GM12864 (cell line): Measurements from ENCODE around the gene VPS26A.
"Not testable (repeated sequence)": the region's sequence is repeated elsewhere in the genome, so short reads cannot be mapped to it uniquely, and the experiment has no call there.

Experiments
- DNase-seq: peaks from one replicate; pipeline ENCODE4 v3.0.0-alpha.2; 2011; ENCODE audit warnings: low read depth
- H3K4me3 ChIP-seq: 2 replicates; pipeline ENCODE4 v1.5.1; 2011; ENCODE audit warnings: mild to moderate bottlenecking, low read depth, low read length, control low read depth
- CTCF ChIP-seq: IDR thresholded peaks from 2 replicates; pipeline ENCODE4 v1.5.1; 2011; ENCODE audit warnings: low read depth, mild to moderate bottlenecking, moderate library complexity, low read length, control low read depth, inconsistent platforms; ENCODE audit errors: missing control alignments

VPS26A gene

GRCh38 chr10:69172241-69172982, 48.4 kb downstream of the VPS26A start:
- no peak overlapping the region for H3K4me3 ChIP-seq
- TF ChIP-seq CTCF = no peak
- DNase-seq = no peak

GRCh38 chr10:69175326-69175725, 51.3 kb downstream of the VPS26A start:
- DNase-seq, H3K4me3 ChIP-seq: not testable (repeated sequence)

GRCh38 chr10:69176823-69177222, 52.8 kb downstream of the VPS26A start:
- no peak for TF ChIP-seq CTCF
- H3K4me3 ChIP-seq = no peak overlapping the region
- no peak for DNase-seq

- no peak for TF ChIP-seq CTCF
- peak; percentile 21 for DNase-seq
Measured at GRCh38 chr10:69179089-69179742, 55.2 kb downstream of the VPS26A start.

GRCh38 chr10:69179743-69180524, 56.0 kb downstream of the VPS26A start, which contains the start of gene SUPV3L1:
Gene SUPV3L1 (plus strand): TSS chr10:69180234. CDS start chr10:69180292, 58 bp downstream.
- TF ChIP-seq CTCF = no peak
- H3K4me3 ChIP-seq = peak within 1 kb of the TSS; percentile 100
- DNase-seq = peak; percentile 94

More at GRCh38 chr10:69179089-69179742, 55.2 kb downstream of the VPS26A start:
- peak overlapping the region; percentile 100 for H3K4me3 ChIP-seq

GRCh38 chr10:69180525-69181204, 56.7 kb downstream of the VPS26A start:
- H3K4me3 ChIP-seq = peak overlapping the region; percentile 100
- no peak for DNase-seq
- no peak for TF ChIP-seq CTCF
